Heart right ventricle (tissue), 16 donors: ENCODE measurements around the gene DR1. TPM values are rescaled to one million over a fixed set of nuclear protein-coding genes. Genes with fewer than 3 reads are reported as not detected.

Source experiments
- ATAC-seq, 8 donors: fragments of 200-7000 bp; cut with Tn5 transposase; one replicate each; pipeline ENCODE4 v1.9.1; 2020; ENCODE audit warnings: mild to moderate bottlenecking in 8 of 8, moderate library complexity in 8 of 8, moderate number of reproducible peaks in 1 of 8
- DNase-seq, 2 donors: peaks; one replicate each; pipeline ENCODE4 v3.0.0-alpha.2; 2020
- H3K27ac ChIP-seq, 10 donors: fragments of 200-600 bp; sonication (generic) in 2 of 10; one replicate each; pipeline versions ENCODE4 v1.5.0 to v1.8.0; 2020 to 2022; ENCODE audit warnings: mild to moderate bottlenecking in 3 of 10
- H3K27me3 ChIP-seq, 7 donors: fragments of 200-600 bp; one replicate each; pipeline ENCODE4 v1.8.0; 2021 to 2022; ENCODE audit warnings: mild to moderate bottlenecking in 2 of 7
- H3K36me3 ChIP-seq, 9 donors: fragments of 200-600 bp; sonication (generic) in 1 of 9; one replicate each; pipeline versions ENCODE4 v1.5.0 to v1.8.0; 2020 to 2022; ENCODE audit warnings: mild to moderate bottlenecking in 2 of 9
- H3K4me1 ChIP-seq, 9 donors: fragments of 200-600 bp; sonication (generic) in 1 of 9; one replicate each; pipeline versions ENCODE4 v1.5.0 to v1.8.0; 2020 to 2022; ENCODE audit warnings: mild to moderate bottlenecking in 4 of 9
- H3K4me3 ChIP-seq, 10 donors: fragments of 200-600 bp; sonication (generic) in 2 of 10; one replicate each; pipeline versions ENCODE4 v1.5.0 to v1.8.0; 2020 to 2022; ENCODE audit warnings: mild to moderate bottlenecking in 7 of 10, moderate library complexity in 2 of 10
- H3K9me3 ChIP-seq, 11 donors: fragments of 200-600 bp in 10 of 11; sonication (generic) in 2 of 11; one replicate each; pipeline versions ENCODE4 v1.5.0 to v1.8.0; 2013 to 2022; ENCODE audit warnings: mild to moderate bottlenecking in 2 of 11, control low read depth in 1 of 11, moderate library complexity in 1 of 11
- CTCF ChIP-seq, 9 donors: fragments of 200-600 bp; sonication (generic) in 2 of 9; IDR thresholded peaks; one replicate each; pipeline versions ENCODE4 v1.5.0 to v1.8.0; 2021 to 2022; ENCODE audit warnings: antibody characterized with exemption in 9 of 9, mild to moderate bottlenecking in 5 of 9, moderate library complexity in 1 of 9
- WGBS, 2 donors: extraction: QIAGEN DNeasy Blood & Tissue Kit; methylation state at CpG; one replicate each; pipeline ENCODE4 v1.1.7; 2013; ENCODE audit warnings: inconsistent platforms in 1 of 2; 5-methylcytosine and 5-hydroxymethylcytosine counted together
- intact Hi-C, 10 donors: fragments of 100-400 bp; cut with DNase I; formaldehyde crosslinking; loops; one replicate each; pipeline versions ENCODE4 v1.11.1 to v1.14.2; 2022
- polyA plus RNA-seq, 2 donors: library from polyadenylated mRNA; stranded (reverse); fragments of 200-250 nt; gene quantifications; one replicate each; pipeline ENCODE4 v1.2.3, GENCODE V29; 2013
- total RNA-seq, 10 donors: library from RNA; stranded (reverse); fragmentation: NEBNext Ultra II Directional in 3 of 10; extraction: Animal tissue kit (Norgen Biotek cat#: 25700) in 3 of 10; gene quantifications; one replicate each; pipeline versions ENCODE4 v1.2.1 to v1.2.4, GENCODE V29; 2021 to 2023
- donor health status: Arrhythmogenic right ventricular cardiomyopathy.
- donor health status: ischemic (EF 13 %, LVEDD 7.1; RV severe dilation, severe dysfunction).
- donor health status: healthy with polysubstance abuse.
- donor health status: DM: no; HTN: yes; CAD: no.
- donor health status: DM: no; HTN: no; CAD: no.
- donor health status: ischemic (EF 25% LVEDD 6.9; RV normal size, moderate dysfunction).
- donor health status: ischemic (EF 25% LVEDD 5.7; RV mildly dilated, moderate dysfunction).
- donor health status: healthy.
- donor health status: DM: yes; HTN: yes; CAD: no.
- donor health status: Ischemic cardiomyopathy.
- donor health status: ischemic (EF 35%, LVEDD 5.7; RV mildly dilated, moderate dysfunction).
- donor health status: nonischemic (EF 11% LVEDD 7.7; RV severe dilation, severe dysfunction).
- donor health status: DM: yes; HTN: yes; CAD: no.
- donor health status: PGD.
- donor health status: ischemic (EF 29% LVEDD 5.4; RV normal size, mild dysfunction).
- donor health status: nonischemic (EF 23%, LVEDD 6.1; RV moderate dilation, normal function).

The DR1 gene
- total and polyA plus RNA-seq, 12 donors, result 4.0 to 40.8 (median 36.8) TPM

GRCh38 chr1:93357242-93357641, 11.5 kb downstream of the DR1 start:
- Histone ChIP-seq H3K4me3 (no peak overlapping the region), H3K27me3 (no peaks in the 10 kb centered on the region), H3K27ac (no peak overlapping the region), H3K36me3 (peaks cover 0 to 90% (median 15%) of the 10 kb centered on the region in 9 donors), H3K9me3 (no peaks in the 10 kb centered on the region), H3K4me1 (peaks cover 0 to 66% (median 41%) of the 10 kb centered on the region in 9 donors)
- TF ChIP-seq CTCF (IDR thresholded peaks at IDR 0.05), result no peak
- intact Hi-C loops, result no loop called here
- DNase-seq, result no peak
- WGBS, 2 donors, result 96 to 100% methylated on average over 2 of the region's 2 CpGs
- ATAC-seq, result no peak

GRCh38 chr1:93358293-93358692, 12.6 kb downstream of the DR1 start:
- ATAC-seq (no peak), DNase-seq (no peak)
- WGBS, 2 donors, result 78 to 80% methylated on average over 6 of the region's 6 CpGs
- intact Hi-C loops, result no loop called here
- Histone ChIP-seq H3K4me3 (no peak overlapping the region), H3K4me1 (peaks cover 0 to 61% (median 30%) of the 10 kb centered on the region in 9 donors), H3K27ac (peak overlapping the region in 1 of 10 donors; percentile 11), H3K9me3 (no peaks in the 10 kb centered on the region), H3K27me3 (no peaks in the 10 kb centered on the region), H3K36me3 (peaks cover 0 to 98% (median 15%) of the 10 kb centered on the region in 9 donors)
- TF ChIP-seq CTCF (IDR thresholded peaks at IDR 0.05), result no peak

GRCh38 chr1:93360111-93360510, 14.4 kb downstream of the DR1 start:
- ATAC-seq (no peak), DNase-seq (no peak)
- H3K36me3 ChIP-seq, result peaks cover 0 to 100% (median 20%) of the 10 kb centered on the region in 9 donors
- H3K9me3 ChIP-seq, result no peaks in the 10 kb centered on the region
- peaks cover 0 to 59% (median 22%) of the 10 kb centered on the region in 9 donors for H3K4me1 ChIP-seq
- 90% methylated on average over 1 of the region's 1 CpG for WGBS, 2 donors
- H3K27me3 ChIP-seq, result no peaks in the 10 kb centered on the region
- H3K4me3 ChIP-seq, result no peak overlapping the region
- intact Hi-C loops, result no loop called here
- no peak for TF ChIP-seq CTCF (IDR thresholded peaks at IDR 0.05)
- H3K27ac ChIP-seq, result no peak overlapping the region

- TF ChIP-seq CTCF (IDR thresholded peaks at IDR 0.05), result no peak
- no peak for ATAC-seq
- H3K27ac ChIP-seq, result no peak overlapping the region
- H3K9me3 ChIP-seq, result no peaks in the 10 kb centered on the region
- intact Hi-C loops, result no loop called here
- H3K27me3 ChIP-seq, result no peaks in the 10 kb centered on the region
- peaks cover 0 to 59% (median 22%) of the 10 kb centered on the region in 9 donors for H3K4me1 ChIP-seq
- 76 to 83% methylated on average over 3 of the region's 3 CpGs for WGBS, 2 donors
- H3K36me3 ChIP-seq, result peaks cover 0 to 100% (median 10%) of the 10 kb centered on the region in 9 donors
- no peak overlapping the region for H3K4me3 ChIP-seq
- no peak for DNase-seq
Observed at GRCh38 chr1:93362237-93362636, 16.5 kb downstream of the DR1 start.
